Measurements from ENCODE around the gene CCT7. TPM values are rescaled to one million over a fixed set of nuclear protein-coding genes. Genes with fewer than 3 reads are reported as not detected.

Gene CCT7
- total and polyA plus RNA-seq, 2 donors (not counting 1 experiment from before 2014, with no cell fraction given), result 94.4 to 160 TPM

DNA sequence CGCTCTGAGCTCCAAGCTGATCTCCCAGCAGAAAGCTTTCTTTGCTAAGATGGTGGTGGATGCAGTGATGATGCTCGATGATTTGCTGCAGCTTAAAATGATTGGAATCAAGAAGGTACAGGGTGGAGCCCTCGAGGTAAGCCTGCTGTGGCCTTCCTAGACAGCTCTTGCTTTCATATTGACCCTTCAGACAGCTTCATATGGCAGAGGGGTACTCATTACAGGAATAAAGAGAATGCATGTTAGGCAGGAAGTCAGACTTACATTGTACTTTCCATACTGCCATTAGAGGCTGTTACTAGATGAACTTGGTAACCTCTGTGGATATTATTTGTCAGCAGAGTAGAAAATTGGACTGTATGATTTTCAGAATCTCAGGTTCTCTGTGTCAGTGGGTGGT lies 10.5 kb downstream of the CCT7 start:
- H3K4me1 Mint-ChIP-seq, result no peaks in the 10 kb centered on the region
- 100% methylated on average over 1 of the region's 3 CpGs for WGBS (ENCODE audit: insufficient coverage)
- H3K27ac ChIP-seq (ENCODE audit: low read length in 2 of 2), result no peak overlapping the region
- ATAC-seq (ENCODE audit: low read depth), result no peak
- no peak overlapping the region for H3K27ac Mint-ChIP-seq
- no peak overlapping the region for H3K4me2 ChIP-seq (replicated peaks; ENCODE audit: low read depth, low read length, poor library complexity, severe bottlenecking)
- ChIA-PET POLR2A (no interaction called here), CTCF (no interaction called here)
- H3K4me3 Mint-ChIP-seq, result no peak overlapping the region
- no peaks in the 10 kb centered on the region for H3K79me2 ChIP-seq (ENCODE audit: control insufficient read depth, insufficient read depth, low read length)
- H3K4me1 ChIP-seq (ENCODE audit: control insufficient read depth in 2 of 2, insufficient read depth in 2 of 2, low read length in 2 of 2), result no peaks in the 10 kb centered on the region
- no peak overlapping the region for H3K4me3 ChIP-seq (ENCODE audit: control extremely low read depth in 1 of 5, extremely low read depth in 1 of 5, insufficient read depth in 1 of 5, low read depth in 2 of 5, low read length in 4 of 5)
- no peaks in the 10 kb centered on the region for H3K9me3 Mint-ChIP-seq (ENCODE audit: insufficient read depth)
- intact Hi-C loops (cut with micrococcal nuclease), result no loop called here
- H2AFZ ChIP-seq (ENCODE audit: insufficient read depth, low read depth, low read length, poor library complexity, severe bottlenecking), result no peak overlapping the region
- H3K9ac ChIP-seq (ENCODE audit: low read length), result no peak overlapping the region
- no peak for DNase-seq
- TF ChIP-seq EZH2 (IDR thresholded peaks at IDR 0.05; ENCODE audit: borderline replicate concordance, insufficient read depth, low read depth, low read length, poor library complexity, severe bottlenecking) (no peak), CTCF (IDR thresholded peaks at IDR 0.05) (no peak)
- H3K27me3 ChIP-seq (replicated peaks in 1 of 4; ENCODE audit: control extremely low read depth in 1 of 4, control insufficient read depth in 3 of 4, insufficient read depth in 4 of 4, low read length in 3 of 4), result no peaks in the 10 kb centered on the region
- no peaks in the 10 kb centered on the region for H3K27me3 Mint-ChIP-seq
- H3K9me3 ChIP-seq (ENCODE audit: control extremely low read depth in 1 of 3, control insufficient read depth in 2 of 3, insufficient read depth in 1 of 3, low read length in 2 of 3), result no peaks in the 10 kb centered on the region
- peaks cover 24 to 82% of the 10 kb centered on the region in 2 experiments for H3K36me3 ChIP-seq (replicated peaks in 1 of 2; ENCODE audit: control extremely low read depth in 1 of 2, control insufficient read depth in 1 of 2, extremely low read depth in 1 of 2, insufficient read depth in 2 of 2, low read length in 1 of 2)
- peaks cover 67% of the 10 kb centered on the region for H4K20me1 ChIP-seq (ENCODE audit: control insufficient read depth, insufficient read depth, low read length, poor library complexity, severe bottlenecking)

DNA sequence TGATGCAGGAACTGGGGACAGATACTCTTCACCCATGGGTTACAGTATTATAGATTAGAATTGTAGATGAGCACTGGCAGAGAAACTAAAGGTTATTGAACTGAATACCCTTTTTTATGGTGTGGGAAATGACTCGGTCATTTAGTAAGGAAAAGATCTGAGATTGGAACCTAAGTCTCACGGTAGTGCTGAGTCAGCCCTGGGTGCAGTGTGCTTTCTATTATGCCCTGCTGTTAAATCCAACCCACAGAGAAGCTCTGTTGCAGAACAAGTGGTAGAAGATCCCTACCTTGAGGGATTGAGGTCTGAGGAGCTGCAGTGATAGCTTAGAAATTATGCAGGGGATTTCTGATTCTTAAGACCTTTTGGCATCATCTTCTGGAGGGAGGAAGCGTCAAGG lies 12.7 kb downstream of the CCT7 start:
- no peak overlapping the region for H2AFZ ChIP-seq (ENCODE audit: insufficient read depth, low read depth, low read length, poor library complexity, severe bottlenecking)
- Mint-ChIP-seq H3K4me3 (no peak overlapping the region), H3K9me3 (ENCODE audit: insufficient read depth) (no peaks in the 10 kb centered on the region), H3K4me1 (no peaks in the 10 kb centered on the region), H3K27ac (no peak overlapping the region), H3K27me3 (no peaks in the 10 kb centered on the region)
- no peaks in the 10 kb centered on the region for H3K79me2 ChIP-seq (ENCODE audit: control insufficient read depth, insufficient read depth, low read length)
- CTCF ChIA-PET, result no interaction called here
- peaks cover 14 to 89% of the 10 kb centered on the region in 2 experiments for H3K36me3 ChIP-seq (replicated peaks in 1 of 2; ENCODE audit: control extremely low read depth in 1 of 2, control insufficient read depth in 1 of 2, extremely low read depth in 1 of 2, insufficient read depth in 2 of 2, low read length in 1 of 2)
- H3K9me3 ChIP-seq (ENCODE audit: control extremely low read depth in 1 of 3, control insufficient read depth in 2 of 3, insufficient read depth in 1 of 3, low read length in 2 of 3), result no peaks in the 10 kb centered on the region
- intact Hi-C loops (cut with micrococcal nuclease), result no loop called here
- no peak for TF ChIP-seq CTCF (IDR thresholded peaks at IDR 0.05)
- no peak for TF ChIP-seq EZH2 (IDR thresholded peaks at IDR 0.05; ENCODE audit: borderline replicate concordance, insufficient read depth, low read depth, low read length, poor library complexity, severe bottlenecking)
- POLR2A ChIA-PET, result no interaction called here
- no peak overlapping the region for H3K9ac ChIP-seq (ENCODE audit: low read length)
- no peak overlapping the region for H3K4me3 ChIP-seq (ENCODE audit: control extremely low read depth in 1 of 5, extremely low read depth in 1 of 5, insufficient read depth in 1 of 5, low read depth in 2 of 5, low read length in 4 of 5)
- no peaks in the 10 kb centered on the region for H3K4me1 ChIP-seq (ENCODE audit: control insufficient read depth in 2 of 2, insufficient read depth in 2 of 2, low read length in 2 of 2)
- no peak overlapping the region for H3K27ac ChIP-seq (ENCODE audit: low read length in 2 of 2)
- DNase-seq (no peak), ATAC-seq (ENCODE audit: low read depth) (no peak)
- no peaks in the 10 kb centered on the region for H3K27me3 ChIP-seq (replicated peaks in 1 of 4; ENCODE audit: control extremely low read depth in 1 of 4, control insufficient read depth in 3 of 4, insufficient read depth in 4 of 4, low read length in 3 of 4)
- H3K4me2 ChIP-seq (replicated peaks; ENCODE audit: low read depth, low read length, poor library complexity, severe bottlenecking), result no peak overlapping the region
- H4K20me1 ChIP-seq (ENCODE audit: control insufficient read depth, insufficient read depth, low read length, poor library complexity, severe bottlenecking), result peaks cover 56% of the 10 kb centered on the region
- WGBS (ENCODE audit: insufficient coverage), result 100% methylated on average over 1 of the region's 3 CpGs
